Measurements from ENCODE around the gene COMMD1.
A peak's percentile ranks its signal among the peaks of the same experiment; 100 is the strongest.
"Not testable (repeated sequence)": the region's sequence is repeated elsewhere in the genome, so short reads cannot be mapped to it uniquely, and the experiment has no call there.

The COMMD1 gene

GRCh38 chr2:61905372-61906185 lies at the start of gene COMMD1:
Gene COMMD1, plus strand, starts transcription at chr2:61905674. Its CDS starts 5 bp downstream, at chr2:61905679.
- peak; percentile 90 for DNase-seq (ENCODE audit: low read depth, low spot score)

- no peak for DNase-seq (ENCODE audit: low read depth, low spot score)
These were observed 48.2 kb upstream of the COMMD1 start for GRCh38 chr2:61857224-61857623.

GRCh38 chr2:61862085-61862484 lies 43.4 kb upstream of the COMMD1 start:
- DNase-seq (ENCODE audit: low read depth, low spot score) = no peak

GRCh38 chr2:61866482-61867089 lies 38.9 kb upstream of the COMMD1 start:
- not testable (repeated sequence) for DNase-seq (ENCODE audit: low read depth, low spot score)

GRCh38 chr2:61876400-61876799 lies 29.1 kb upstream of the COMMD1 start:
- no peak for DNase-seq (ENCODE audit: low read depth, low spot score)

- no peak for DNase-seq (ENCODE audit: low read depth, low spot score)
These were observed 27.8 kb upstream of the COMMD1 start for GRCh38 chr2:61877571-61878245.

GRCh38 chr2:61878761-61879160 lies 26.7 kb upstream of the COMMD1 start:
- no peak for DNase-seq (ENCODE audit: low read depth, low spot score)

- not testable (repeated sequence) for DNase-seq (ENCODE audit: low read depth, low spot score)
These were observed 26.1 kb upstream of the COMMD1 start for GRCh38 chr2:61879351-61879750.

- no peak for DNase-seq (ENCODE audit: low read depth, low spot score)
These were observed 22.6 kb upstream of the COMMD1 start for GRCh38 chr2:61882850-61883249.

- DNase-seq (ENCODE audit: low read depth, low spot score) = no peak
These were observed 19.4 kb upstream of the COMMD1 start for GRCh38 chr2:61885896-61886603.

- peak; percentile 62 for DNase-seq (ENCODE audit: low read depth, low spot score)
These were observed 17.7 kb upstream of the COMMD1 start for GRCh38 chr2:61887717-61888266.

GRCh38 chr2:61888267-61889055 lies 17.0 kb upstream of the COMMD1 start, which contains the start of gene CCT4:
Gene CCT4, minus strand, starts transcription at chr2:61888656. Its CDS starts 149 bp downstream, at chr2:61888507.
- DNase-seq (ENCODE audit: low read depth, low spot score) = peak; percentile 93

- peak; percentile 38 for DNase-seq (ENCODE audit: low read depth, low spot score)
These were observed 6.7 kb upstream of the COMMD1 start for GRCh38 chr2:61898810-61899209.

GRCh38 chr2:61900281-61900680 lies 5.2 kb upstream of the COMMD1 start:
- DNase-seq (ENCODE audit: low read depth, low spot score) = no peak

- DNase-seq (ENCODE audit: low read depth, low spot score) = no peak
These were observed 654 bp downstream of the COMMD1 start for GRCh38 chr2:61906186-61906470.

- no peak for DNase-seq (ENCODE audit: low read depth, low spot score)
These were observed 3.6 kb downstream of the COMMD1 start for GRCh38 chr2:61909116-61909515.

GRCh38 chr2:61910603-61911002 lies 5.1 kb downstream of the COMMD1 start:
- peak; percentile 20 for DNase-seq (ENCODE audit: low read depth, low spot score)

- no peak for DNase-seq (ENCODE audit: low read depth, low spot score)
These were observed 6.0 kb downstream of the COMMD1 start for GRCh38 chr2:61911510-61911909.

GRCh38 chr2:61914794-61915193 lies 9.3 kb downstream of the COMMD1 start:
- DNase-seq (ENCODE audit: low read depth, low spot score) = not testable (repeated sequence)

GRCh38 chr2:61920548-61920947 lies 15.1 kb downstream of the COMMD1 start:
- no peak for DNase-seq (ENCODE audit: low read depth, low spot score)

GRCh38 chr2:61922714-61923113 lies 17.2 kb downstream of the COMMD1 start:
- no peak for DNase-seq (ENCODE audit: low read depth, low spot score)

Data from astrocyte of the hippocampus (primary cell).